ENCODE data around the gene FAM171A2. TPM values are rescaled to one million over a fixed set of nuclear protein-coding genes. Genes with fewer than 3 reads are reported as not detected.
A peak's percentile ranks its signal among the peaks of the same experiment; 100 is the strongest.

Gene FAM171A2
- total and polyA plus RNA-seq, 2 donors (not counting 1 experiment from before 2014, with no cell fraction given) = 0.18 to 0.69 TPM

DNA sequence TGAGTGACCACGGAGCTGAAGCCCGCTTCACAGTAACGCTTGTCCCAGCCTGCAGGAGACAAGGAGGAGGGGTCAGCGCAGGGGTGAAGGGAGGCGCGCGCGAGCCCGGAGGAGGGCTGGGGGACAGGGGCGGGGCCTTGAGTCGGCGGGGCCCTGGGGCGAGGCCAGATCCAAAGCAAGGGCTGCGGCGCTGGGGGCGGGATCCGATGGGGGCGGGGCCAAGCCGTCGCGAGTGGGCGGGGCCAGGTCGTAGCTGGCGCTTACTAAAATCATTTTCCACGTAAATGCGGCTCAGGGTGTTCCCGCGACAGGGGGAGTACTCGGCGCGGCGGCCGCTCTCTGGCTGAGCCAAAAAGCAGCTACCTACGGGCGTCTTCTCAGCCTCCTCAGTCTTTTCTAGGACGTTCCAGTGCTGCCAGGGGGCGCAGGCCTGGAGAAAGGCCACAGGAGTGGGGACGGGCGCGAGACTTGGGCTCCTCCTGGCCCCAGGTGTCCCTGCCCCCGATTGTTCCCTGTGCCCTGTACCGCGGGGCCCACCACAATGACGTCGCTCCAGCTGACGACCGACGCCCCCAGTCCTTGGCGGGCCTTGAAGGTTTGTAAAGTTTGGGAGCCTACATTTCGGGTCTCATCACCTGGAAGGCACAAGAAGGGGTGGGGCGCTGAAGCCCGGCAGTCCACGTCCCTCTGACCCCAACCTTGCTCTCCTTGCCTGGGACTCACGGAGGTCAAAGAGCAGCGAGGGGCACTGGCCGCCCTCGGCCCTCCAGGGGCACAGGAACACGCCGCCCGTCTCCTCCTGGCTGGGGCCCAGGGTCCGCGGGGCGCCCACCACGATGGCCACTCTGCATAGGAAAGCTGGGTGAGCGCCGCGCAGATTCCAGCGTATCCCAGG lies 21.9 kb upstream of the FAM171A2 start:
- Mint-ChIP-seq H3K9me3 (ENCODE audit: insufficient read depth) (no peaks in the 10 kb centered on the region), H3K4me3 (peak overlapping the region; percentile 81), H3K4me1 (peaks cover 24% of the 10 kb centered on the region), H3K27ac (no peak overlapping the region), H3K27me3 (peaks cover 39% of the 10 kb centered on the region)
- Histone ChIP-seq H4K20me1 (ENCODE audit: control insufficient read depth, insufficient read depth, low read length, poor library complexity, severe bottlenecking) (no peaks in the 10 kb centered on the region), H3K9ac (ENCODE audit: low read length) (peak overlapping the region; percentile 78), H3K36me3 (replicated peaks in 1 of 2; ENCODE audit: control extremely low read depth in 1 of 2, control insufficient read depth in 1 of 2, extremely low read depth in 1 of 2, insufficient read depth in 2 of 2, low read length in 1 of 2) (no peaks in the 10 kb centered on the region), H3K79me2 (ENCODE audit: control insufficient read depth, insufficient read depth, low read length) (no peaks in the 10 kb centered on the region), H3K27me3 (replicated peaks in 1 of 4; ENCODE audit: control extremely low read depth in 1 of 4, control insufficient read depth in 3 of 4, insufficient read depth in 4 of 4, low read length in 3 of 4) (peaks cover 0 to 46% (median 11%) of the 10 kb centered on the region in 4 experiments), H2AFZ (ENCODE audit: insufficient read depth, low read depth, low read length, poor library complexity, severe bottlenecking) (peak overlapping the region; percentile 81), H3K4me1 (ENCODE audit: control insufficient read depth in 2 of 2, insufficient read depth in 2 of 2, low read length in 2 of 2) (peaks cover 22 to 24% of the 10 kb centered on the region in 2 donors), H3K27ac (ENCODE audit: low read length in 2 of 2) (no peak overlapping the region), H3K9me3 (ENCODE audit: control extremely low read depth in 1 of 3, control insufficient read depth in 2 of 3, insufficient read depth in 1 of 3, low read length in 2 of 3) (peaks cover 0 to 18% (median 0%) of the 10 kb centered on the region in 3 donors), H3K4me3 (ENCODE audit: control extremely low read depth in 1 of 5, extremely low read depth in 1 of 5, insufficient read depth in 1 of 5, low read depth in 2 of 5, low read length in 4 of 5) (peak overlapping the region in 4 of 5 experiments; percentile 46 to 68 (median 58)), H3K4me2 (replicated peaks; ENCODE audit: low read depth, low read length, poor library complexity, severe bottlenecking) (peak overlapping the region; percentile 98)
- ChIA-PET CTCF (interaction anchor here (0.7 to 1.8 kb wide), 3 partner anchors 10 to 55 kb away, joined by 3 to 7 read pairs (median 6); partner anchors contain the start of gene FAM171A2), POLR2A (interaction anchor here (0.7 to 1.0 kb wide), 3 partner anchors 15 to 1282 kb away, joined by 3 to 6 read pairs (median 3); partner anchors contain the start of gene FAM171A2)
- 12% methylated on average over 67 of the region's 68 CpGs for WGBS (ENCODE audit: insufficient coverage)
- DNase-seq = peak; percentile 83
- intact Hi-C loops (cut with micrococcal nuclease) = no loop called here
- ATAC-seq (ENCODE audit: low read depth) = peak; percentile 94
- TF ChIP-seq CTCF (IDR thresholded peaks at IDR 0.05) = peak; percentile 12
- no peak for TF ChIP-seq EZH2 (IDR thresholded peaks at IDR 0.05; ENCODE audit: borderline replicate concordance, insufficient read depth, low read depth, low read length, poor library complexity, severe bottlenecking)
